ENCODE results near the gene CDC34. TPM values are rescaled to one million over a fixed set of nuclear protein-coding genes. Genes with fewer than 3 reads are reported as not detected.

CDC34 gene
- total RNA-seq, 1 experiment from 2014 or later: 33.2 TPM

DNA sequence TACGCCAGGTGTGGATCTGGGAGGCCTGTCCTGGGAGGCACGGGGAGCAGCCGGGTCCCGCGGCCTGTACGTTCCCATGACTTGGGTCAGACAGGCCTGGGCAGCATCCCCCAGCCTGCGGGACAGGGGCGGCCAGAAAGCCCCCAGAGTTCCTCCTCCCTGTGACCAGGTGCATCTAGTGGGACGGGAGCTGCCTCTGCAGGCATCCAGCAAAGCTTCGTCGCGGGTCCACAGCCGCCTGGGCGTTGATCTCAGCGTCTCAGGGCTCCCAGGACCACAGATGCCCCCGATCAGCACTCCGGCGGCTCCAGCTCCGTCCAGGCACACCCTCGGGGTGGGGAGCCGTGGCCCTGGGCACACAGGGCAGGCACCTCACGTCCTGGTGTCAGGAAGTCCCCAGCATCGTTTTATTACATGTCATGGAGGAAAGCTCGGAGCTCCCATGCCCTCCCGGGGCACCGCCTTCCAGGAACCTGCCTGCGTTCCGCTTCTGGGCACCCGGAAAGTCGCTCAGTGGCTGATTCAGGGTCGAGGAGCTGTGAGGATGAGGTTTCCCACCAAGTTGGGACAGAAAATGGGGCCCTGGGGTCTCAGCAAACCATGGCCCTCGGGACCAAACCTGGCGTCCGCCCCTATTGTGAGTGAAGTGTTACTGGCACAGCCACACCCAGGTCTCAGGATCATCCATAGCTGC is 10.8 kb downstream of the CDC34 start:
- DNase-seq (ENCODE audit: low spot score): no peak

- no peak for DNase-seq (ENCODE audit: low spot score)
Measured at GRCh38 chr19:543910-544608, 12.5 kb downstream of the CDC34 start, which contains the start of gene GZMM. Gene GZMM (plus strand): TSS chr19:544053. CDS start chr19:544072, 19 bp downstream.

GRCh38 chr19:547117-547516 is 15.6 kb downstream of the CDC34 start:
- DNase-seq (ENCODE audit: low spot score): no peak

- no peak for DNase-seq (ENCODE audit: low spot score)
Measured at GRCh38 chr19:547836-548720, 16.5 kb downstream of the CDC34 start.

GRCh38 chr19:548886-549830 is 17.6 kb downstream of the CDC34 start:
- no peak for DNase-seq (ENCODE audit: low spot score)

DNA sequence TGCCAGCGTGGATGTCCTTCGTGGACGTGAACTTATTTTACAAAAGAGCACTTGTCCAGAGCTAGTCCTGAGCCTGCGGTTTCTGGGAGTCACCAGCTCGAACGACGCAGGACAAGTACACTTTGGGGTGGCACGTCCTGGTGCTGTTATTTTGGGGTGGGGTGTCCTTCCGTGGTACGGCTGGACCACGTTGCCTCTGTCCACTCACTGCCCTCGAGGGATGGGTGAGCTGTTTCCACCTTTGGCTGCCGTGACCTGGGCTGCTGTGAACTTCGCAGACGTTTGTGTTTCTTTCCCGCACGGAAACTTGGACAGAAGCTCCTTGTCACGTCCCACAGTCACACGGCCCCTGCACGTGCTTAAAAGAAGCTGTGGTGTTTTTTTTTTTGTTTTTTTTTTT is 23.3 kb downstream of the CDC34 start:
- no peak for DNase-seq (ENCODE audit: low spot score)

GRCh38 chr19:555474-555808 is 23.9 kb downstream of the CDC34 start:
- no peak for DNase-seq (ENCODE audit: low spot score)

GRCh38 chr19:556611-557382 is 25.2 kb downstream of the CDC34 start:
- DNase-seq (ENCODE audit: low spot score): no peak

- no peak for DNase-seq (ENCODE audit: low spot score)
Measured at GRCh38 chr19:558770-559439, 27.3 kb downstream of the CDC34 start.

- DNase-seq (ENCODE audit: low spot score): no peak
Measured at GRCh38 chr19:560121-560520, 28.6 kb downstream of the CDC34 start.

- no peak for DNase-seq (ENCODE audit: low spot score)
Measured at GRCh38 chr19:566403-566802, 34.8 kb downstream of the CDC34 start.

- no peak for DNase-seq (ENCODE audit: low spot score)
Measured at GRCh38 chr19:566844-567243, 35.3 kb downstream of the CDC34 start.

DNA sequence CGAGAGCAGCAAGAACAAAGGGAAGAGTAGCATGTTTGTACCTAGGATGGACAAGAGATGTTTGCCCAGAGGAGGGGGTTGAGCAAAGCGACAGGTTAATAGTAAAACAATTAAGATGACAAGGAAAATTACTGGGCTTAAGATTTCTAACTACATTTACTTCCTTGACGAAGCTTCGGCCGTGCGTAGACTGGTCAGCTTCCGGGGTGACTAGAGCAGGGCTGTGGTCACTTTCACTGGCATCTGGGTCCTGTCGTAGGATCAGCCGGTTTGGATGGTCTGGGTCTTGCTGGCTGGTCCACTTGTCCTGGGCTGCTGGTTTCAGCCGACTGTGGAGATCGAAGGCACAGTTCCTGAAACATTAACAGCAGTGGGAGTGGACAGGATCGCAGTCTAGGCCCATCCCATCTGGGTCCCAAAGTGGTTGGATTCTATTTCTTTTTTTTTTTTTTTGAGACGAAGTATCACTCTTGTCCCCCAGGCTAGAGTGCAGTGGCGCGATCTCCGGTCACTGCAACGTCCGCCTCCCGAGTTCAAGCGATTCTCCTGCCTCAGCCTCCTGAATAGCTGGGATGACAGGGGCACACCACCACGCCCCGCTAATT is 35.8 kb downstream of the CDC34 start:
- no peak for DNase-seq (ENCODE audit: low spot score)

- DNase-seq (ENCODE audit: low spot score): no peak
Measured at GRCh38 chr19:570251-570686, 38.7 kb downstream of the CDC34 start.

DNA sequence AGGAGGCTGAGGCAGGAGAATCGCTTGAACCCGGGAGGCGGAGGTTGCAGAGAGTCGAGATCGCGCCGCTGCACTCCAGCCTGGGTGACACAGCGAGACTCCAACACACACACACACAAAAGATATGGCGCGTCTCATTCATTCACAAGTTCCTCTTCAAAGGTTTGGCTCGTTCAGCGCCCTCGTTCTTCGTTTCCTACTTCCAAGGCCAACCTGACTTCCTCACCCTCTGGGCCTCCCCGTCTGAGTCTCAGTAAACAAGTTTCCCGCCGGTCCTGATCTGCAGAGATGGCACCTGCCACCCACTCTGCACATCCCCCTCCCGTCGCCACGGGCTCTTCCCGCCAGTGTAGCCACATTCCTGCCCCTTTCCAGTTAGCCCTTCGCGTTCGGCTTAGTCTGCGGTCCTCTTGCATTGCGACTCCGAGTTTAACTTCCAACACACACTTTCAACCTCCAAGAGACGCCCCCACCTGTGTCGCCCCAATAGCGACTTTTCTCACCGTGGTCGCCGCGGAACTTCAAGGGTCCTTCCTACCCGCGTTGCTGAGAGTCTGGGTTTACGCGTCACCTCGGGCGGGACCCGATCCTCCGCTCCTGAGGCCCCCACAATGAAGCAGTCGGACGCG is 39.5 kb downstream of the CDC34 start:
- no peak for DNase-seq (ENCODE audit: low spot score)

GRCh38 chr19:571566-571974 is 40.0 kb downstream of the CDC34 start:
- DNase-seq (ENCODE audit: low spot score): no peak

DNA sequence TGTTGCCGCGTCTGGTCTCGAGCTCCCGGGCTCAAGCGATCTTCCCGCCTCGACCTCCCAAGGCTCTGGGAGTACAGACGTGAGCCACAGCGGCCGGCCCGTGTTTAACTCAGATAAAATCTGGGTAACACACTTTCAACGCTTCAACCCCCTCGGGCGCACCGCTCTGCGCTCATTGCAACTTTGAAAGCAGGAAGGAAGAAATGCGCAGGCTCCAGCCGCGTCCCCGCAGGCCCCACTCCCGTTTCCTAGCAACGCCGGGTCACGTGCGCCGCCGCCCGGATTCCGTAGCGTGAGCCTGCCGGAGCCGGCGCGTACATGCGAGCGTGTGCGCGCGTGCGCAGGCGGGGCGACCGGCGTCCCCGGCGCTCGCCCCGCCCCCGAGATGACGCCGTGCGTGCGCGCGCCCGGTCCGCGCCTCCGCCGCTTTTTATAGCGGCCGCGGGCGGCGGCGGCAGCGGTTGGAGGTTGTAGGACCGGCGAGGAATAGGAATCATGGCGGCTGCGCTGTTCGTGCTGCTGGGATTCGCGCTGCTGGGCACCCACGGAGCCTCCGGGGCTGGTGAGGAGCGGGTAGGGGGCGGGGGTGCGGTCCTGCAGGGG is 40.7 kb downstream of the CDC34 start, which contains the start of gene BSG:
Gene BSG, plus strand, starts transcription at position 457 of the 603 bp plus-strand sequence. Its CDS starts 39 bp downstream, at position 496.
- DNase-seq (ENCODE audit: low spot score): peak; percentile 96

DNA sequence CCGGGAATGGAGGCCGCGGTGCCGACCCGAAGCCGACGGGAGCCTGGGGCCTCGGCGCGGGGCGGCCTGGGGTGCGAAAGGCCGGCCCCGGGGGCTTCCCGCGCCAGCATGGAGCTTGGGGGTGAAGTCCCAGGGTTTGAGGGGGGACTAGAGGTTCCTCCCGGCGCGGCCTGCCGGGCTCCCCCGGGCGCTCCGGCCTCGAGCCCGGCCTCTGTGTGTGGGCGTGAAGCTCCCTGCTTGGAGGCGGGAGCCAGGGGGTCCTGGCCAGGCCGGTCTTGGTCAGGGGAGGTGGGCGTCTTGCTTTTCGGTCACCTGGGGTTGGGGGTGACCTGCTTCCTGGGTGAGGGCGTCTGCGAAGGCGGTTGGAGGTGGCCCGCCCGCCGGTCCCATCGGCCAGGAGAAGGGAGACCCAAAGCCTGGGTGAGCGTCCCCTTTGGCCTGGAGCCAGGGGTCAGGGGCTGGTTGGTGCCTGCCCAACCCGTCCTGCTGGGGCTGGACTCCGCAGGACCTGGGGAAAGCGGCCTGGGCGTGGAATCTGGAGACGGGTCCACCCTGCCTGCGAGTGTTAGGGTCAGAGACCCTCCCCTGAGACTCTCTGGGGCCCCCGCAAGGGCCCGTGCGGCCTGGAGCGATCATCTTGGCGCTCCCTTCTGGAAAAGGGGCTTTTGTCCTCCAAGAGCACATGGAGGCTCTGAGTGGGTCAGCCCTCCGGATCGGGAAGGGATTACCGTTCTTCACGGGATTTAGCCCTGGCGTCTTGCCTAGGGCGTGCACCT is 41.4 kb downstream of the CDC34 start:
- no peak for DNase-seq (ENCODE audit: low spot score)
